Cerebellar cortex (tissue), 1 donor: ENCODE measurements around the gene GNB2.
"Not testable (repeated sequence)": the region's sequence is repeated elsewhere in the genome, so short reads cannot be mapped to it uniquely, and the experiment has no call there.

Experiments
- DNase-seq: peaks from one replicate; pipeline ENCODE4 v3.0.0-alpha.2; 2015; ENCODE audit warnings: low spot score

The GNB2 gene

DNA sequence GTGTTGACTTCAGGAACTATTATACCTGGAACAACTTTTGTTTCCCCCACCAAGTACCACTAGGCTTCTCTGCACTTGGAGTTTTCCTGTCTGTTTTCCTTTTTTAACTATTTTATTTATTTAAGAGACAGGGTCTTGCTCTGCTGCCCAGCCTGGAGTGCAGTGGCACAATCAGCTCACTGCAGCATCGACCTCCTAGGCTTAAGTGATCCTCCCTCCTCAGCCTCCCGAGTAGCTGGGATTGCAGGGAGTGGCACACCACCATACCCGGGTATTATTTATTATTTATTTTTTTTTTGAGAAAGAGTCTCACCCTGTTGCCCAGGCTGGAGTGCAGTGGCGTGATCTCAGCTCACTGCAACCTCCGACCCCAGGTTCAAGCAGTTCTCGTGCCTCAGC, 22.6 kb downstream of the GNB2 start:
- DNase-seq = no peak

DNA sequence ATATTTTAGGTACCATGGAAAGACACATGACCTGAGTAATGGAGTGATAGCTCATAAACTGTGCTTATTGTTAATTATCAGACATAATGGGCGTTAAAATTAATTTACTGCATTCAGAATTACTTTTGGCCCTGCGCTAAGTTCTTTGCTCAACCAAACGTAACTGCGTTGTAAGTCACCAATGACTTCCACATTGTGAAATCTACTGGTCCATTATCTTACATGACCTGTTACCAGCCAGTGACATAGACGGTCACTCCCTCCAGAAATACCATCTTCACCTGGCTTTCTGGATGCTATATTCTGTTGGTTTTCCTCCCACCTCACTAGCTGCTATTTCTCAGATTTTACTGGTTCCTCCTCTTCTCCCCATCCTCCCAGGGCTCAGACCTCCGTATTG, 25.5 kb downstream of the GNB2 start:
- DNase-seq = no peak

DNA sequence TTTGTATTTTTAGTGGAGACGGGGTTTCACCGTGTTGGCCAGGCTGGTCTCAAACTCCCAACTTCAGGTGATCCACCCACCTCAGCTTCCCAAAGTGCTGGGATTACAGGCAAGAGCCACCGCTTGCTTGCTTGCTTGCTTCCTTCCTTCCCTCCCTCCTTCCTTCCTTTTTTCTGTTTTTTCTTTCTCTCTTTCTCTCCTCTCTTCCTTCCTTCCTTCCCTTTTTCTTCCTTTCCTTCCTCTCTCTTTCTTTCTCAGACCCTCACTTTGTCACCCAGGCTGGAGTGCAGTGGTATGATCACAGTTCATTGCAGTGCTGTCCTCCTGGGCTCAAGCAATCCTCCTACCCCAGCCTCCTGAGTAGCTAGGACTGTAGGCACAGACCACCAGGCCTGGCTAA, 27.5 kb downstream of the GNB2 start:
- DNase-seq = not testable (repeated sequence)

DNA sequence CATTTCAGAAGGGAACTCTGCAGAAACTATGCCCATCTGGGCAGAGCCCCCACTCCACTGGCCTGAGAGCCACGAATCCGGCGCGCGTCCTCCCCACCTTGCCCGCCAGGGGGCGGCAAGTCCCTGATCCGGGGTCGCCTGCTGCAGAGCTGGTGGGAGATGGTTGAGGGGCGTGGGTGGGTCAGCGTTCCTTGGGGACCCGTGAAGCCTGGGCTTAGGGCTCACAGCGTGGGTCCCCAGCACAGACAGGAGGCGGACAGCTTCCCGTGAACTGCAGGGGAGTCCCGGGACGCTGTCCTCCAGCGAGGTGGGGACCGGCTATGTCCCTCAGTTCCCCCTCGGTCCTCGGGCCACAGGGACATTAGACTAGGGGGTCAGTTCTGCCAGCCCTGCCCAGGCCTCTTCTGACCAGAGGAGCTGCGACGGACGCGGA, 31.8 kb downstream of the GNB2 start:
- peak; percentile 66 for DNase-seq

DNA sequence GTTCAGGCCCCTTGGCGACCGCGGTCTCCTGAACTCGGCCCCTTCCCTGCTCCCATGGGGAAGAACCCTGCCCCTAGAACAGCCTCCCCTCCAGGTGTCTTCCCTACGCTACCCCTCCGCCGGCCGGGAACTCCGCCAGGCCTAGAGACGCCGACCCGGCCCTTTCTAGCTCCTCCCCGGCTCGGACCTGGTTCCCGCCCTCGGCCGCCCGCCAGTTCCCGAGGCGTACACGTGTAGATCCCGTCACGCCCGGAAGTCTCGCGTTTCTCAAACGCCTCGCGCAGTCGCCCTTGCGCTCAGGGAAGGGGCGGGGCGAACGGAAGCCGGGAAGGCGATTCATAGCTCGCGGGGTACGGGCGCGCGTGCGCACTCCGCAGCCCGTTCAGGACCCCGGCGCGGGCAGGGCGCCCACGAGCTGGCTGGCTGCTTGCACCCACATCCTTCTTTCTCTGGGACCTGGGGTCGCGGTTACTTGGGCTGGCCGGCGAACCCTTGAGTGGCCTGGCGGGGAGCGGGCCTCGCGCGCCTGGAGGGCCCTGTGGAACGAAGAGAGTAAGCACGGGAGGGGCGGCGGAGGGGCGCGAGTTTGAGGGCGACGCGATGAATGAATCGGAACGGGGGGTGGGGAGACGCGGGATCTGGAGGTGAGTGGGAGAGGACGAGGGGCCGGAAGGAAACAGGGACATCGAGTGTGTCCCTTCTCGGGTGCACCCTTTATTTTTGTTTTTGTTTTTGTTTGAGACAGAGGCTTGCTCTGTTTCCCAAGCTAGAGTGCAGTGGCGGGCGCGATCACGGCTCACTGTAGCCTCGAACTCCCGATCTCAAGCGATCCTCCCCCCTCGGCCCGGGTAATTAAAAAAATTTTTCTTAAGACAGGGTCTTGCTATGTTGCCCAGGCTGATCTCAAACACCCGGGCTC, 32.5 kb downstream of the GNB2 start, which contains the start of gene POP7:
TSS of gene POP7 (plus strand) at position 369 of the 919 bp plus-strand sequence. CDS start 710 bp downstream, outside the sequence.
- DNase-seq = peak; percentile 96

DNA sequence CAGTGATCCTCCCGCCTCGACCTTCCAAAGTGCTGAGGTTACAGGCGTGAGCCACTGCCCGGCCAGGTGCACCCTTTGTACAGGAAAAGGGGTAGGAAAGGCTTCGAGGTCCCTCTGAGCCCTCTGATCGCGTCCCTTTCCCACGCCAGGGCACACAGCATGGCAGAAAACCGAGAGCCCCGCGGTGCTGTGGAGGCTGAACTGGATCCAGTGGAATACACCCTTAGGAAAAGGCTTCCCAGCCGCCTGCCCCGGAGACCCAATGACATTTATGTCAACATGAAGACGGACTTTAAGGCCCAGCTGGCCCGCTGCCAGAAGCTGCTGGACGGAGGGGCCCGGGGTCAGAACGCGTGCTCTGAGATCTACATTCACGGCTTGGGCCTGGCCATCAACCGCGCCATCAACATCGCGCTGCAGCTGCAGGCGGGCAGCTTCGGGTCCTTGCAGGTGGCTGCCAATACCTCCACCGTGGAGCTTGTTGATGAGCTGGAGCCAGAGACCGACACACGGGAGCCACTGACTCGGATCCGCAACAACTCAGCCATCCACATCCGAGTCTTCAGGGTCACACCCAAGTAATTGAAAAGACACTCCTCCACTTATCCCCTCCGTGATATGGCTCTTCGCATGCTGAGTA, 33.3 kb downstream of the GNB2 start:
- DNase-seq = no peak

DNA sequence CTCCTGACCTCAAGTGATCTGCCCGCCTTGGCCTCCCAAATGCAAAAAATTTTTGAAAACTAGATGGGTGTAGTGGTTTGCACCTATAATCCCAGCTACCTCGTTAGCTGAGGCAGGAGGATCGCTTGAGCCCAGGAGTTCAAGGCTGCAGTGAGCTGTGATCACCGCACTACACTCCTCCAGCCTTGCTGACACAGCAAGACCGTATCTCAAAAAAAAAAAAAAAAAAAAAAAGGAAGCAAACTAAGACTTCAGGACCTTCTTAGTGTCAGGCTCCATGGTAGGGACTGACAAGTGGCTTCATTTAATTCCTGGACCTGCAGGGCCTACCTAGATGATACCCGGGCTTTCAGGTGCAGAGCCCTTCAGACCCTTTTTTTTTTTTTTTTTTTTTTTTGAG, 34.9 kb downstream of the GNB2 start:
- DNase-seq = no peak

DNA sequence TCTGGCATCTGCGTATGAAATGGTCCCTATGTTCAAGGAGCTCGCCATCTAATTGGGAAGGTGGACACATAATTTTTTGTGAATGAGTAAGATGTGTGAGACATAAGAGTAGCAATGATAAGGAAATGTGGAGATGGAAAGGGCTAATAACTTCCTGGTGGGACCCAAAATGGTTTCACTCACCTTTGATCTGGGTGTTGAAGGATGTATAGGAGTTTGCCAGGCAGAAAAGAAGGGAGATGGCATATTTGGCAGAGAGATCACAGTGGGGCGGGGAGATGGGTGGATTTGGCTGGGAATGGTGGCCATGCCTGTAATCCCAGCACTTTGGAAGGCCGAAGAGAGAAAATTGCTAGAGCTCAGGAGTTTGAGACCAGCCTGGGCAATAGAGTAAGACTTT, 36.9 kb downstream of the GNB2 start:
- no peak for DNase-seq

DNA sequence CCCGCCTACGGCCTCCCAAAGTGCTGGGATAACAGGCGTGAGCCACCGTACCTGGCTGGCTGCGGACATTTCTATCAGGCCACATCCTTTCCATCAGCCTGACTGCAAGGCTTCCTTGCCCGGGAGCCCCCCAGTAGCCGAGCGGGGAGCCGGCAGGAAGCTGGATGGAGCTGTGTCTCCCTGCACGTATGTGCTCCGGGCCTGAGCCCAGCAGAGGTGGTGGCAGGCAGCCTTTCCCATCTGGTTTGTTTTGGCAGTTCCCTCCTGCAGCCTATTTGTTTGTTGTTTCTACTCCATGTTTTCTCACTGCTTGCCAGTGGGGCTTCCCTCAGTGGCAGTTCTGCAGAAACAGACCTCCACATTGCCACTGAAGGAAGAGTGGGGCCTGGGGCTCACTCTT, 37.8 kb downstream of the GNB2 start:
- DNase-seq = no peak

DNA sequence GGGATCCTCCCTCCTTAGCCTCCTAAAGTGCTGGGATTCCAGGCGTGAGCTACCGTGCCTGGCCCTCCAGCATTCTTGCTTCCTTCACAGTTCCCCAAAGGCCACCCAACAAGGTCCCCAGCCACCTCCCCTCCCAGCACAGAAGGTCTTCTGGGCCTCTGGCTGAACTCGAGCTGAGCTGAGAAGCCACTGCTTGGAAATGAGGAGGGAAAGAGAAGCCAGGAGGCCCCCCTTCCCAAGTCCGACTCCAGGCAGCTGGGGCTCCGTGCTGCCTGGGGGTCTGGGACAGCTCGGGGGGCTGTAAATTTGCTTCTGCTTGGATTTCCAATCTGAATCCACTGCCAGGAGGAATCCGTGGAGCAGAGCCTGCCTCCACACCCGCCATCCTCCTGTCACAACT, 41.2 kb downstream of the GNB2 start:
- DNase-seq = no peak

DNA sequence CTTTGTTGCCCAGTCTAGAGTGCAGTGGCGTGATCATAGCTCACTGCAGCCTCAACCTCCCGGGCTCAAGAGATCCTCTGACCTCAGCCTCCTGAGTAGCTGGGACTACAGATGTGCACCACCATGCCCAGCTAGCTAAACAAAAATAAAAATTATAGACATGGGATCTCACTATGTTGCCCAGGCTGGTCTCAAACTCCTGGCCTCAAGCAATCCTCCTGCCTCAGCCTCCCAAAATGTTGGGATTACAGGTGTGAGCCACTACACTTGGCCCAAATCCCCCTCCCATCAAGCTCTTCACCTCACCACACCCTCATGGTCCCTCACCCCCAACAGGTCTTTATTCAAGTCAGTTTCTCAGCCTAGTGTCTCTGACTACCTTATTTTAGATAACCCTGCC, 43.5 kb downstream of the GNB2 start:
- not testable (repeated sequence) for DNase-seq

DNA sequence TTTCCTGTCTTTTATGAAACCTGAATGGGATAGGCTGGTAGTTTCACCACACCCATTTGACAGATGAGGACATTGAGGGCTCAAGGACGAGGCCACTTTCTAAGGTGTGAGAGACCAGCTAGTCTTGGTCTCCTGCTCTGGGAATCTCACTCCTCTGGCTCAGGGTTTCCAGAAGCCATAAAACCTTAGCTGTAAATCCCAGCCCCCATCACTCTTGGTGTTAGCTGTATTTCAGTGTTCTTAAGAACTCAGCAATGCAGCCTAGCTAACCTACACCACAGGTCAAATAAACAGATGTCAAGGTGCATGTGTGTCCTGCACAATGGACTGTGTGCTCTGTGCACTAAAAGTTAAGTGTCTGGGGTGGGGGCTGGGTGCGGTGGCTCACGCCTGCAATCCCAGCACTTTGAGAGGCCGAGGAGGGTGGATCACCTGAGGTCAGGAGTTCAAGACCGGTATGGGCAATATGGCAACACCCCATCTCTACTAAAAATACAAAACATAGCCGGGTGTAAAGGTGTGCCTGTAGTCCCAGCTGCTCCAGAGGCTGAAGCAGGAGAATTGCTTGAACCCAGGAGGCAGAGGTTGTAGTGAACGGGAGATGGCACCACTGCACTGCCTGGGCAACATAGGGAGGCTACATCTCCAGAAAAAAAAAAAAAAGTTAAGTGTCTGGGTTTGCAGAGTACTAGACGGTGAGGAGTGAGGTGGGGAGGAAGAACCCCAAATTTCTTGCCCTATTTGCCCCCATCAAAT, 46.2 kb downstream of the GNB2 start:
- no peak for DNase-seq

DNA sequence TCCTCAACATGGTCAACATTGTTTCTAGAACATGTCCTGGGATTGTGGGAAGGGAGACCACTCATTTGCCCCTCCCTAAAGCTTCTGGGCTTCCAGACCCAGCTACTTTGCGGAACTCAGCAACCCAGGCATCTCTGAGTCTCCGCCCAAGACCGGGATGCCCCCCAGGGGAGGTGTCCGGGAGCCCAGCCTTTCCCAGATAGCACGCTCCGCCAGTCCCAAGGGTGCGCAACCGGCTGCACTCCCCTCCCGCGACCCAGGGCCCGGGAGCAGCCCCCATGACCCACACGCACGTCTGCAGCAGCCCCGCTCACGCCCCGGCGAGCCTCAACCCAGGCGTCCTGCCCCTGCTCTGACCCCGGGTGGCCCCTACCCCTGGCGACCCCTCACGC, 46.7 kb downstream of the GNB2 start, which contains the start of gene EPO:
TSS of gene EPO (plus strand) at position 190 of the 392 bp plus-strand sequence. CDS start 513 bp downstream, outside the sequence.
- no peak for DNase-seq

DNA sequence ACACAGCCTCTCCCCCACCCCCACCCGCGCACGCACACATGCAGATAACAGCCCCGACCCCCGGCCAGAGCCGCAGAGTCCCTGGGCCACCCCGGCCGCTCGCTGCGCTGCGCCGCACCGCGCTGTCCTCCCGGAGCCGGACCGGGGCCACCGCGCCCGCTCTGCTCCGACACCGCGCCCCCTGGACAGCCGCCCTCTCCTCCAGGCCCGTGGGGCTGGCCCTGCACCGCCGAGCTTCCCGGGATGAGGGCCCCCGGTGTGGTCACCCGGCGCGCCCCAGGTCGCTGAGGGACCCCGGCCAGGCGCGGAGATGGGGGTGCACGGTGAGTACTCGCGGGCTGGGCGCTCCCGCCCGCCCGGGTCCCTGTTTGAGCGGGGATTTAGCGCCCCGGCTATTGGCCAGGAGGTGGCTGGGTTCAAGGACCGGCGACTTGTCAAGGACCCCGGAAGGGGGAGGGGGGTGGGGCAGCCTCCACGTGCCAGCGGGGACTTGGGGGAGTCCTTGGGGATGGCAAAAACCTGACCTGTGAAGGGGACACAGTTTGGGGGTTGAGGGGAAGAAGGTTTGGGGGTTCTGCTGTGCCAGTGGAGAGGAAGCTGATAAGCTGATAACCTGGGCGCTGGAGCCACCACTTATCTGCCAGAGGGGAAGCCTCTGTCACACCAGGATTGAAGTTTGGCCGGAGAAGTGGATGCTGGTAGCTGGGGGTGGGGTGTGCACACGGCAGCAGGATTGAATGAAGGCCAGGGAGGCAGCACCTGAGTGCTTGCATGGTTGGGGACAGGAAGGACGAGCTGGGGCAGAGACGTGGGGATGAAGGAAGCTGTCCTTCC, 47.3 kb downstream of the GNB2 start:
- DNase-seq = no peak

DNA sequence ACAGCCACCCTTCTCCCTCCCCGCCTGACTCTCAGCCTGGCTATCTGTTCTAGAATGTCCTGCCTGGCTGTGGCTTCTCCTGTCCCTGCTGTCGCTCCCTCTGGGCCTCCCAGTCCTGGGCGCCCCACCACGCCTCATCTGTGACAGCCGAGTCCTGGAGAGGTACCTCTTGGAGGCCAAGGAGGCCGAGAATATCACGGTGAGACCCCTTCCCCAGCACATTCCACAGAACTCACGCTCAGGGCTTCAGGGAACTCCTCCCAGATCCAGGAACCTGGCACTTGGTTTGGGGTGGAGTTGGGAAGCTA, 47.9 kb downstream of the GNB2 start:
- no peak for DNase-seq

DNA sequence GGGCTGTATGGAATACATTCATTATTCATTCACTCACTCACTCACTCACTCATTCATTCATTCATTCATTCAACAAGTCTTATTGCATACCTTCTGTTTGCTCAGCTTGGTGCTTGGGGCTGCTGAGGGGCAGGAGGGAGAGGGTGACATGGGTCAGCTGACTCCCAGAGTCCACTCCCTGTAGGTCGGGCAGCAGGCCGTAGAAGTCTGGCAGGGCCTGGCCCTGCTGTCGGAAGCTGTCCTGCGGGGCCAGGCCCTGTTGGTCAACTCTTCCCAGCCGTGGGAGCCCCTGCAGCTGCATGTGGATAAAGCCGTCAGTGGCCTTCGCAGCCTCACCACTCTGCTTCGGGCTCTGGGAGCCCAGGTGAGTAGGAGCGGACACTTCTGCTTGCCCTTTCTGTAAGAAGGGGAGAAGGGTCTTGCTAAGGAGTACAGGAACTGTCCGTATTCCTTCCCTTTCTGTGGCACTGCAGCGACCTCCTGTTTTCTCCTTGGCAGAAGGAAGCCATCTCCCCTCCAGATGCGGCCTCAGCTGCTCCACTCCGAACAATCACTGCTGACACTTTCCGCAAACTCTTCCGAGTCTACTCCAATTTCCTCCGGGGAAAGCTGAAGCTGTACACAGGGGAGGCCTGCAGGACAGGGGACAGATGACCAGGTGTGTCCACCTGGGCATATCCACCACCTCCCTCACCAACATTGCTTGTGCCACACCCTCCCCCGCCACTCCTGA, 49.1 kb downstream of the GNB2 start:
- no peak for DNase-seq

DNA sequence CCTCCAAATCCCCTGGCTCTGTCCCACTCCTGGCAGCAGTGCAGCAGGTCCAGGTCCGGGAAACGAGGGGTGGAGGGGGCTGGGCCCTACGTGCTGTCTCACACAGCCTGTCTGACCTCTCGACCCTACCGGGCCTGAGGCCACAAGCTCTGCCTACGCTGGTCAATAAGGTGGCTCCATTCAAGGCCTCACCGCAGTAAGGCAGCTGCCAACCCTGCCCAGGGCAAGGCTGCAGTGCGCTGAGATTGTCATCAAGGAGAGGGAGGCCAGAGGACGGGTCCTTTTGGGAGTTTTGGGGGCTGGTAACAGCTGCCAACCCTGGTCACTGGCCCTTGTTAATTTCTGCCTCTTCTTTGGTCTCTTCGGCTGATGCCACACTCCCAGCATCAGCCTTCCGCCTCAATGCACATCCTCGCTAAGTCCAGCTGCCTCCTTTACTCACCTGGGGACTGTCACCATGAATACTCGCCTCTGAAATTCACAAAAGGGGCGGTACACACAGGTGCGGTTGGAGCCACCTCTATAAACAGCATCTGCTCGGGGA, 50.3 kb downstream of the GNB2 start:
- DNase-seq = no peak

DNA sequence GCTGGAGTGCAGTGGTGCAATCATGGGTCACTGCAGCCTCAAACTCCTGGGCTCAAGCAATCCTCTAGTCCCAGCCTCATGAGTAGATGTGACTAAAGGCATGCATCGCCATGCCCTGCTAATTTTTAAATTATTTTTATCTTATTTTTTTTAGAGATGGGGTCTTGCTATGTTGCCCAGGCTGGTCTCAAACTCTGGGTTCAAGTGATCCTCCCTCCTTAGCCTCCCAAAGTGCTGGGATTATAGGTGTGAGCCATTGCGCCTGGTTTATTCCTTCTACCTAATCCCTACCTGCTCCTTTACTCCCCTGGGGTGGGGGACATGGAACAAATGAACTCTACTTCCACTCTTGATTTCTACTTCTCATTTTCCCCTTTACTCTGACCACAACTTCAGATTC, 50.8 kb downstream of the GNB2 start:
- DNase-seq = not testable (repeated sequence)

DNA sequence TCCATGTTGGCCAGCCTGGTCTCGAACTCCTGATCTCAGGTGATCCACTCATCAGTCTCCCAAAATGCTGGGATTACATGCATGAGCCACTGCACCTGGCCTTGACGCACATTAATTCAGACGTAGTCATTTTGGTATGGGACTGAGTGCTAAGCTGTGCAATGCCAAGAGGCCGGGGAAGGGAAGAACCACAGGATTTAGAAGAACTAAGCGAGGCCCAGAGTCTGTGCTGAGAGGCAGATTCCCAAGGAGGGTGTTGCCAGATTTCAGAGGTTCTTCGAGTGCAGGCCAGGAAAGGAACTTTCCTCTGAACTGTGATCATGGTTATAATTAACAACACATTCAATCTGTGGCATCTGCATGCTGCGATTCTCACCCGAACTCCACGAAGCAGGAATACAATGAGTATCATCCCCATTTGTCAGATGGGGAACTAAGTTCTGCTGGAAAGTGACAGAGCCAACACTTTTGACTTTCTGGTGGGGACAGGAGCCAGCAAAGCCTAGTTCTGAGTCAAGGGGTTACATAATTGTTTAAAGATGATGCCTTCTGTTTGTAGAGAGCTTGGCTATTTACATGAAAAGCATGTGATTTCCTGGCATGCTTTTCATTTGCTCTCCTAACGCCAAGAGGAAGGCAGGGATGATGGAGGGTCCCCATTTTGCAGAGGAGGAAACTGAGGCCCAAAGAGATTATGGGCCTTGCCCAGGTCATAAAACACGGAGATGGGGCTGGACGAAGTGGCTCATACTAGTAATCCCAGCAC, 53.6 kb downstream of the GNB2 start:
- DNase-seq = no peak

DNA sequence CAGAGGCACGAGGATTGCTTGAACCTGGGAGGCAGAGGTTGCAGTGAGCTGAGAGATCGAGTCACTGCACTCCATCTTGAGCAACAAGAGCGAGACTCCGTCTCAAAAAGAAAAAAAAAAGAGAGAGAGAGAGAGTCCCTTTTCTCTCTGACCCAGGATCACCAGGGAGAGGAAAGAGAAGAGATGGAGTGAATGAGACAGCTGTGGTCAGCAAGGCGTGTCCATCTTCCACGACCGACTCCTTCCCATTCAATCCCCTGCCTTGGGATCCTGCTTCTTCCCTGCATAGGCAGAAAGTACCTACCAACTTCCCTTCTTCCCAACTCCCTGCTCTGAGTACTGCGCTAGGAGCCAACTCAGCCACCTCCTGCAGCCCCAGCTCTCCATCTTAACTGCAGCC, 54.7 kb downstream of the GNB2 start:
- peak; percentile 7 for DNase-seq
